HG02884 (cell line): Measurements from ENCODE around the gene LRRC61.
"Not testable (repeated sequence)": the region's sequence is repeated elsewhere in the genome, so short reads cannot be mapped to it uniquely, and the experiment has no call there.

Experiments used
- ATAC-seq: cut with Tn5 transposase; IDR thresholded peaks from one replicate; pipeline ENCODE4 v1.9.1; 2021; ENCODE audit warnings: mild to moderate bottlenecking, moderate library complexity; ENCODE audit not compliant: unreplicated experiment

LRRC61 gene

DNA sequence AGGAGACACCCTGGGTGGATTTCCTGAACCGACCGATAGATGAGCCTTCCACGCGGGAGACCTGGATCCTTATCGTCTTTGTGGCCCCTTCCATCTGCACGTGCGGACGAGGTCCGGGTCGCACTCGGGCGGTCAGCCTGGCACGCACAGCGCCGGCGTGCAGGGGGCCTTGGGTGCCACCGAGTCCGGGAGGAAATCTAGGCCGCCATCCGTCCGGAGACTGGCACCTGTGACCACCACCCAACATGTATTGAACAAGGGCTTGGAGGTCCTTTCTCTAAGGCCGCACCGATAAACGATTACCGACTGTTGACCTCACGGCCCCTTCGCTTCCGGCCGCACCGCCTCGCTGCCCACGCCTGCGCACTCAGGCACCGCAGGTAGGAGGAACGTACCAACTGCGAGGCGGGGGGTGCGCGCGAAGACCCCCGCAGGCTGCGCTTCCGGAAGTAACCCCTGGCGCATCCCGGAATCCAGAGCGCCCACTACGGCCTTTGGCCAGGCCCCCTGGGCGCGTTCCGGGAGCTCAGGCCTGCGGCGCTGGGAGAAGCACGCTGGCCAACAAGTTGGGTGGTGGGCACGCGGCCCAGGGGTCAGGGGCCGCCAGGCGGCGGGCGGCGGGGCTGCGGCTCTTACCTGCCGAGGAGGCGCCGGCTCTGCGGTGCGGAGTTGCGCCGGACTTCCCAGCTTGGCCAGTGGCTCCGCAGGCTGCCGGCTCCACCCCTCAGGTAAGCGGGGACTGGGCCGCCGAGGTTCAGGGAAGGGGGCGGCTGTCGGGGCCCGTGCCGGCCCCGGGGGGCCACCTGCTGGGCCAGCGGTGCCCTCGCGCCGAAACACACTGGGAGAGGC, at the start of gene LRRC61, which contains the start of gene ACTR3C:
Gene LRRC61 (plus strand): TSS at position 523 of the 849 bp plus-strand sequence. CDS start 13,507 bp downstream, outside the sequence.
Gene ACTR3C (minus strand): TSS at position 713 of the 849 bp plus-strand sequence. CDS start 28,249 bp downstream, outside the sequence.
- peak; percentile 40 for ATAC-seq

GRCh38 chr7:150276132-150276695, 46.9 kb upstream of the LRRC61 start:
- ATAC-seq, result not testable (repeated sequence)

GRCh38 chr7:150278383-150278782, 44.8 kb upstream of the LRRC61 start:
- not testable (repeated sequence) for ATAC-seq

DNA sequence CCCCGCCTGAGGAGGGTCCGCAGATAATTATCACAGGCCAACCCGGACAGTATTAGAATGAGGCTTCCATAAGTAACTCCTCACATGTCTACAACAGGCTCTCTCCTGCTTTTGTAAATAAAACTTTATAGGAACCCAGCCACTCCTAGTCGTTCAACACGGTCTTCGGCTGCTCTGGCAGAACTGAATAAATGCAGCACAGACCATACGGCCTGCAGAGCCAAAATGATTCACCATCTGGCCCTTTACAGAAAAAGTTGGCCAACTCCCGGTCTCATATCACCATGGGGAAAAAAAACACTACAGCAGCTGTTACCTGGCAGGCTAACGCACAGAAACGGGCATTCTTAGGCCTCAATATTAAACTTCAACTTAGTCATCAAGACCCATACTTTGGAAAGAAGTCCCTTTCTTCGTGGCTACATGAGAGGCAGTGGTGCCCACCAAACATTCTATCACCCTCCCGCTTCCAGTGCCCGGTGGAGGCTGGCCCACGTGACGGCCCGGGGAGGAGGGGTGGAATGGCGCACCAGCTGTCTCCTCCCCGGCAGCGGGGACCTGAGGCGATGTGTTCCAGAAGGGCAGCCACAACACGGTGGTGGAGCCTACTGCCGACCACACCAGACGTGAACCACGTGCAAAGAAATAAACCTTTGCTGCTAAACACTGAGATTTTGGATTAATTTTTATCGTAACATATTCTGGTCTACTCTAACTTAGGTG, 41.3 kb upstream of the LRRC61 start:
- ATAC-seq, result not testable (repeated sequence)

DNA sequence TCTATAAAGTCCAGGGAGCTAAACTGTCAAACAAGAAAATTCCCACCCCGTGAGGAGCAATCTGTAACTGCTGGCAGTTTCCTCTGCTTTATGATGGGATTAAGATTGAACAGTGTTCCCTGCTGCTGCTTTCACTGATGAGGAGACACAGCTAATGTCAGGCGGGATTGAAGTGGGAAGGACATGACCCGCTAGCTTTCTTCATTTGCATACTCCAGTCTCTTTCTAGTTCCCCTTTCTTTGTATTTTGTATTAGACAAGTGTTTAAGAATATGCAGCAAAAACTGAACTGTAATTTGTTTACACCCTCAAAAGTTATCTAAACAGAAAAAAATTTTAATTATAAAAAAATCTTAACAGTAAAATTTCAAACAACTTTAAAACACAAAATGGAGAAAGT, 40.0 kb upstream of the LRRC61 start:
- ATAC-seq, result not testable (repeated sequence)

GRCh38 chr7:150283608-150284007, 39.5 kb upstream of the LRRC61 start:
- not testable (repeated sequence) for ATAC-seq

GRCh38 chr7:150285849-150286754, 37.1 kb upstream of the LRRC61 start:
- ATAC-seq, result not testable (repeated sequence)

DNA sequence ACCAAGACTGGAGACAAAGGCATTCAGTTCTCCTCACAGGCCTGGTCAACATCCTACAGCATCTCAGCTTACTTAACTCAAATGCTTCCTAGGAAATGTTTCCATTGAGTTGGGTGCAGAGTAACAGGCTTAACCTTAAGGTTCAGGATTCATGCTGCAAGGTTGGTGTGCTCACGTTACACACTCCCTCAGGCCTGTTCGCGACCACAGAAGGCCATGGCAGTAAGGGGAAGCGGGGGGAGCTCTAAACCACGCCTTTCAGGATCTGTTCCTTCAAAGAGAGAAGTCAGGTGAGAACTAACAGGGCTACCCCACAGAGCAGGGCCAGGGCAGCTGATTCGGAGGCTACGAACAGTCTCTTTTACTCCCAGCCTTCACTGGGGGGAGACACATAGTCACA, 35.3 kb upstream of the LRRC61 start:
- ATAC-seq, result not testable (repeated sequence)

GRCh38 chr7:150288816-150289215, 34.3 kb upstream of the LRRC61 start:
- not testable (repeated sequence) for ATAC-seq

DNA sequence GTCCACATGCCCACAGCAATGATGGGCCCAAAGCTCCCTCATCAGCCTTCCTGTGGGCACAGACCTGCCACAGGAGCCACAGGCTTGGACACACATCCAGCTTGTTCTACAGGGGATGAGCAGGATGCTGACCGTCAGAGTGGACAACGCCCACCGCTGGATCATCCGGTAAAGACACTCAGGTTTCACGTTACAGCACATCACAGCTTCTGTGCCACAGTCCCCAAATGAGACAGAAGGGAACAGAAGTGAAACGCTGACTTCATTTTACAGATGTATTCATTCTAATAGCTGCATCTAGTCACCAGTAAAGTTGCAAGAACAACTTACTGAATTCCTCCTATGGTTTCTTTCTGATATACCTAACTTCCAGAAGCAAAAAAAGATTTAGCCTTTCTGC, 32.8 kb upstream of the LRRC61 start:
- ATAC-seq, result not testable (repeated sequence)

DNA sequence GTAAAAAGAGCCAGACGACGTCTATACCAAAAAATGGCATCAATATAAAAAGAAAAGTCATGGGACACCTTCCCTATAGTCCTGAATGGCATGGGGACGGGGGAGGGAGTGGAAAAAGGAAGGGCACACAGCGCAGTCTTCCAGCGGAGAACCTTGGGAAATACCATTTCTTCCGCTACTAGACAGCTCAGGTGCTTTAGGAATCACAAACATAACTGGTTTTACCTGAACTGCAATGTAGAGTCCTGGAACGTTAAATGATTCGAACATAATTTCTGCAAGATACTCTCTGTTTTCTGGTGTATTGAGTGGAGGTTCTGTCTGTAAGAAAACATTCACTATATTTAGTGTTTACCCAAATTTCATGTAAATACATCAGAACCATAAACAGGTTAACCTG, 28.1 kb upstream of the LRRC61 start:
- ATAC-seq, result not testable (repeated sequence)

DNA sequence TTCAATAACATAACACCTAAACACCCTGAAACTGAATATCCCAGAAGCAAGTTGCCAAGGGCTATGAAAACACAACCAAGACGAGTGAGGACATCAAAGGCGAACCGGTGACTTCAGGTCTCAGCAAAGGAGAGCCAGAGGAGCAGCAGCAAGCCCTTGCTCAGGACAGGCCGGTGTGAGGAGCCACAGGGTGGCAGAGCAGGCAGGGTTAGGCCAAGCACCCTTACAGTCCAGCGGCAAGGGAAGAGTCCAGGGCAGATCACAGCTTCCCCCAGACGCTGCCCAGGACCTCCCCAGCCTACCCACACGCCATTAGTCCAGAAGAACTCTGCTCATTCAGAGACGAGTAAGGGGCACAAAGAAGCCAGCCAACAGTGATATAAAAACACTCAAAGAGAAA, 27.5 kb upstream of the LRRC61 start:
- not testable (repeated sequence) for ATAC-seq

DNA sequence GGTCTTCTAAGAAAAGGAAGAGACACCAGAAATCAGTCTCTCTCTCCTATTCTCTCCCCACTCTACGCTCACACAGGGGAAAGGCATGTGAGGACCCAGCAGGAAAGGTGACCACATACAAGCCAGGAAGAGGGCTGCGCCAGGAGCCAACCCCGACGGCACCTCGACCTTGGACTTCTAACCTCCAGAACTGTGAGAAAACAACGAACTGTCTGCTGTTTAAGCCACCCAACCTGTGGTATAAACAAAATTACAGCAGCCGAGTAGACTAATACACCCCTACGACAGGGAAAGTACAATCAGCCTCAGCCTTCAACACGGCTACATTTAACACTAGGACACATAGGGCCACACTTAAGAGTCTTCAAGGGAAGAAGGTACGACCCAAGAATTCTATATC, 26.4 kb upstream of the LRRC61 start:
- ATAC-seq, result not testable (repeated sequence)

DNA sequence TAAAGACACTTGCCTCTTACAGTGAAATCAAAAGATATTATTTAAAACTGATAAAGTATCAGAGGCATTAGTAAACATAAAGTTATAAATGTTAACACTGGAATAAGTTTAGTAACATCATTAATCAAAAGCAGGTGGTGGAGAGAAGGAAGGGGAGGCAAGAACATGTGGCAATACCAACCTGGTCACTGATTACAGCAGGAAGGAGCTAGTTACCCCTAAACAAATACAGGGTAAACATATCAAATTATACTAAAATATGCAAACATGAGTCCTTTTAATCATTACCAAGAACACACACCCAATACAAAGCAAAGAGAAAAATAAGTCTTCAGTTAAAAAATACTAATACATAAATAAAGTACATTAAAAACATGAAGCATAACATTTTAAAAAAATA, 25.2 kb upstream of the LRRC61 start:
- not testable (repeated sequence) for ATAC-seq

GRCh38 chr7:150302908-150303310, 20.2 kb upstream of the LRRC61 start:
- not testable (repeated sequence) for ATAC-seq

DNA sequence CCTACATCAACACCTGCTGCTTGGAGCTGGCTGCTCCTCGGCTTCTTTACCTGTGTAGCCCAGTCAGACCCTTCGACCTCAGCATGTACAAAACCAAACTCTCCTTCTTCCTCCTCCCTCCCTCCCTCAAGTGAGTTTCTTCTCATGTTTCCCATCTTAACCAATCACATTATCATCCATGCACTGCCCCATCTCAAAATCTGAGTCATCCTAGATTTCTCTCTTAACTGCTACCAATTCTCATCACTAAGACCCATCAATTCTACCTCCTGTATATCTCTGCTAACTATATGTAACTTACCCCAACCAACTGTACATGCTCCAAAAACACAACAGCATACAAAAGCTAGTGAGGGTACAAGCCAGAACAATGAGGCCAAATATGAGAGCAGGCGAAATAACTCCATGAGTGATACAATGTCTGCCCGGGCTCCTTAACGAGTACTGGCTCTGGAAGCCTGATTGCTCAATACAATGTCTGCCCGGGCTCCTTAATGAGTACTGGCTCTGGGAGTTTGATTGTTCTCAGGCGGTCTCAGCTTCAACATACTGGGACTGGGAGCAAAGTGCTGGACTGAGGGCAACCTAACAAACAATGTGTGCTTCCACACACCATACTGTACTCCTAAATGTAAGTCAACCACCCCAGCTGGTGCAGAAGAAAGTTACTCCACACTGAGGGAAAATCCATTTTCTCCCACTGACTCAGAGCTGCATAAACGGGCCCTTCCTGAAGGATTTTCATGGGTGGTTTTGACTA, 18.5 kb upstream of the LRRC61 start:
- not testable (repeated sequence) for ATAC-seq

- ATAC-seq, result not testable (repeated sequence)
These were observed 17.8 kb upstream of the LRRC61 start for GRCh38 chr7:150305259-150305902.

- ATAC-seq, result not testable (repeated sequence)
These were observed 17.3 kb upstream of the LRRC61 start for GRCh38 chr7:150305903-150306284.

DNA sequence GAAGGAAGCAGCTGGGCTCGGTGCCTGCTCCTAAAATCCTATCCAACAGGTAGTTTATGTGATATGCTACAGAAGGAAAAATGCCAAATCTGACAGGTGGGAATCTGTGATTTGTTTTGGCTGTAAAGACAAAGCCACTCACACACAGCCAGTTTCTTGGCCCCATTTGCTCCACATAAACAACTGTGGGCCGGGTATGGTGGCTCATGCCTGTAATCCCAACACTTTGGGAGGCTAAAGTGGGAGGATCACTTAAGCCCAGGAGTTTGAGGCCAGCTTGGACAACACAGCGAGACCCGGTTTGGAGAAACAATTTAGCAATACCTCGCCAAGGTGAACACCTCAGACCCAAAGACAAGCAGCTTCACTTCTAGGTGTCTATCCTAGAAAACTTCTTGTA, 16.8 kb upstream of the LRRC61 start:
- ATAC-seq, result not testable (repeated sequence)
